Suprapubic skin (tissue), 3 donors: ENCODE results near the gene CHST11.

ENCODE experiments used
- POLR2AphosphoS5 ChIP-seq, 3 donors: sonication (generic); formaldehyde crosslinking; IDR thresholded peaks; one replicate each; pipeline ENCODE4 v1.6.1; 2017; ENCODE audit warnings: antibody characterized with exemption in 3 of 3
- TF ChIP-seq, protein P1 (sequence below), 2 donors: fragments of 200-600 bp in 1 of 2; fragments of 450-650 bp in 1 of 2; sonication (generic) in 1 of 2; IDR thresholded peaks; one replicate each; pipeline ENCODE4 v1.5.1; 2016 to 2019; ENCODE audit warnings: antibody characterized with exemption in 2 of 2, mild to moderate bottlenecking in 1 of 2, moderate library complexity in 1 of 2

DNA sequence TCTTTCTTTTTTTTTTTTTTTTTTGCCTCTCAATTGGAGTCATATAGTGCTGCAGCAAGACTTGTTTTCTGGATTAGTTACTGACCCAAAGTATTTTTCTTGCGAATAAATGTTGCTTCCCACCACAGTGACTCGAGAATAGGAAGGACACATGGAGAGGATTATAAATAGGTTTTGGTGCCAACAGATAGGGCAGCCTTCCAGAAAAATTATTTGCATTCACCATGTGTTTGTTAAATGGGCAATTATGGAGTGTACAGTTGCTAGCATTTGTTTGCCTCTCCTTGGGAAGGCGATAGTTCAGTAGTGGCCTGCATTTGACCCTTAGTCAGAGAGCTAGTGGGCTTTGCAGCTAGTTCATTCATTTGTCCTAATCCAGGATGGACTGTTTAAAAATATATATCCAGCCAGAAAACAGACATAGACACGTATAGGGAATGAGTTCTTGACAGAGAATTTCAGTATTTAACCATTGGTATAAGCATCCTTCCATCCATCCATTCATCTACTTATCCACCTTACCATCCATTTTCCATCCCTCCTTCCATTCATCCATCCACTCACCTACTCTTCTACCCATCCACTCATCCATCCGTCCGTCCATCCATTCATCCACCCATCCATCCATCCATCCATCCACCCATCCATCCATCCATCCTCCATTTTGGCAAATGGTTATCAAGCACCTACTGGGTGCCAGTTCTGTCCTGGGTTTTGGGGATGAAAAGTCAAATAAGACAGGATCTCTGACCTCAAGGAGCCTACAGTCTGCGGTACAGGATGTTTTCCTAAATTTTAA lies 67.5 kb downstream of the CHST11 start:
- TF ChIP-seq, protein P1, sequence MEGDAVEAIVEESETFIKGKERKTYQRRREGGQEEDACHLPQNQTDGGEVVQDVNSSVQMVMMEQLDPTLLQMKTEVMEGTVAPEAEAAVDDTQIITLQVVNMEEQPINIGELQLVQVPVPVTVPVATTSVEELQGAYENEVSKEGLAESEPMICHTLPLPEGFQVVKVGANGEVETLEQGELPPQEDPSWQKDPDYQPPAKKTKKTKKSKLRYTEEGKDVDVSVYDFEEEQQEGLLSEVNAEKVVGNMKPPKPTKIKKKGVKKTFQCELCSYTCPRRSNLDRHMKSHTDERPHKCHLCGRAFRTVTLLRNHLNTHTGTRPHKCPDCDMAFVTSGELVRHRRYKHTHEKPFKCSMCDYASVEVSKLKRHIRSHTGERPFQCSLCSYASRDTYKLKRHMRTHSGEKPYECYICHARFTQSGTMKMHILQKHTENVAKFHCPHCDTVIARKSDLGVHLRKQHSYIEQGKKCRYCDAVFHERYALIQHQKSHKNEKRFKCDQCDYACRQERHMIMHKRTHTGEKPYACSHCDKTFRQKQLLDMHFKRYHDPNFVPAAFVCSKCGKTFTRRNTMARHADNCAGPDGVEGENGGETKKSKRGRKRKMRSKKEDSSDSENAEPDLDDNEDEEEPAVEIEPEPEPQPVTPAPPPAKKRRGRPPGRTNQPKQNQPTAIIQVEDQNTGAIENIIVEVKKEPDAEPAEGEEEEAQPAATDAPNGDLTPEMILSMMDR (IDR thresholded peaks at IDR 0.05): no peak
- TF ChIP-seq POLR2AphosphoS5 (IDR thresholded peaks at IDR 0.05): no peak
